GM19193 (cell line): Measurements from ENCODE around the gene ATG9A.

Experiments used
- POLR2A ChIP-seq: IDR thresholded peaks from 4 replicates; pipeline ENCODE4 v1.6.1; 2011; ENCODE audit not compliant: insufficient read depth, insufficient read length; ENCODE audit errors: extremely low read depth

ATG9A gene

DNA sequence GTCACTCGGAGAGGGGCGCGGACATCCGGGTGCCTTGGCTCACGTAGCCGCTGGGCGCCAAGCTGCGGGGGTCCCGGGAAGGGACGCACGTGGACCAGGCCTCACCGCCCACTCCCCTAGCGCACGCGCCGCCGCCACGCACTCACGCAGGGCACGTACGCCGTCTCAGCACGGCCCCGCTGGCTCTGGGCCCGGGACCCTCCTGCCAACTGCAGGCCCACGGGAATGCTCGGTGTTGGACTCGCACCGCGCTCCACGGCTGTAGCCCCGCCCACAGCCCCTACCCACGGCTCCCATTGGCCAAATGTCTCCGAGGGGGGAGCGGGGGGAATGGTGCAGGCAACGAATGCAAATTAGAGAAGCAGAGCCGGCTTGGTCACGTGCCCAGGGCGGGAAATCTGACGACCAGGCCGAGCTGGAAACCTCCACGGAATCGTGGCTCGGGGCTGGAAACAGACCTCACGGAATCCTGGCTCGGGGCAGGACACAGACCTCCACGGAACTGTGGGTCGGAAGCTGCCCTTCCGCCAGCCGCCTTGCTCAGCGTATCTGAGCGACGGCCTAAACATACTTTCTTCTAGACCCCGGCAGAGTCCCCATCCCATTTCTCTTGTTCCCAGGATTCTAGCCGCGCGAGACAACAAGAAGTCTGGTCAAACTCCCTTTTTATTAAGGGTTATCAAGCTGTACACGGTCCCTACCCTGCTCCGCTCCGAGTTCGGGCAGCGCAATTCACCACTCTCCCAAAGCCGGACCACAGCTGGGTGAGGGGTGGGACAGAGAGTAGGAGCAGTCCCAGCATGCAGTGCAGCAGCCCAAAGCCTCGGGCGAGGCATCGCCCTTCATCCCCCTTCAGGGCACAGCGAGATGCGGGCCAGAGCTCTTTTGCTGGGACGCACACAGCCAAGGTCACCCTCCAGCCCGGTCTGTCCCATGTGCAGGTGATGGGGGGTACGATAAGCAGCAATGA is 10.4 kb downstream of the ATG9A start, which contains the start of gene ABCB6:
ABCB6 (minus strand) TSS at position 227 of the 970 bp plus-strand sequence. CDS start 285 bp downstream, outside the sequence.
- TF ChIP-seq POLR2A: peak; percentile 87

DNA sequence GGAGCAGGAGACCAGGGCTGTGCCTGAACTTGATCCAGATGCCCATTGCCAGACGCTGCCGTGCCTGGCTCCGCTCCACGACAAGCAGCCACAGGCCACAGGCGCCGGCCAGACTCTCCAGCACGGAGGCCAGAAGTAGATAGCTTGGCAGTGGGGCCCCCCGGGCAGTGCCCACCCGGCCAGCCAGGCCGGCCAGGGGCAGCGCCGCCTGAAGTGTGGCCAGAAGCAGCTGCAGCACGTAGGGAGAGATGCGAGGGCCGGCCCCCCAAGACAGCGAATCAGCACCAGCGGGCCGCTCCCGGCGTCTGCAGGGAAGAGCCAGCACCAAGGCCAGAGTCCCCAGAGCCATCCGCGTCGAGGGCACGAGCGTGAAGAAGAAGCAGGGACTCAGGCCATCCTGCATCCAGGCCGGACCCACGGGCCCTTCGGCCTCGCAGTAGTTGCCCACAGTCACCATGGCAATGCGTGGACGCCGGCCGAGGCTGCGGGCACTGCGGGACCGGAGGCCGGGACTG is 11.2 kb downstream of the ATG9A start:
- TF ChIP-seq POLR2A: no peak

DNA sequence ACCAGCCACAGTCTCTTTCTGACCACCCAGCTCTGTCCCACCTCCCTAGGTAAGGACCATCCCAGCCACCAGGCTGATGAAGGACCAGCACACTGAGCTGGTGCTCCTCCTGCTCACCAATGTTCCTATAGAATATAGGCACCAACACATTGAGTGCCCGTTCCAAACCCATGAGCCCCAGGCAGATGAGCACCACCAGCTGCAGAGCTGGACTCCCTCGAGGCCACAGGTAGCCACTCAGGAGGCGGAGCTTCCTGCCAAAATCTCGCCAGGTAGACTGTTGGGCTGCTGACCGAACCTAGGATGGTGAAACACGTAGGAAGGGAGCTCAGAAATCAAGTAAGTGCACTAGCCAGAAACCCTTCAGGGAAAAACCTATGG is 12.9 kb downstream of the ATG9A start:
- no peak for TF ChIP-seq POLR2A

DNA sequence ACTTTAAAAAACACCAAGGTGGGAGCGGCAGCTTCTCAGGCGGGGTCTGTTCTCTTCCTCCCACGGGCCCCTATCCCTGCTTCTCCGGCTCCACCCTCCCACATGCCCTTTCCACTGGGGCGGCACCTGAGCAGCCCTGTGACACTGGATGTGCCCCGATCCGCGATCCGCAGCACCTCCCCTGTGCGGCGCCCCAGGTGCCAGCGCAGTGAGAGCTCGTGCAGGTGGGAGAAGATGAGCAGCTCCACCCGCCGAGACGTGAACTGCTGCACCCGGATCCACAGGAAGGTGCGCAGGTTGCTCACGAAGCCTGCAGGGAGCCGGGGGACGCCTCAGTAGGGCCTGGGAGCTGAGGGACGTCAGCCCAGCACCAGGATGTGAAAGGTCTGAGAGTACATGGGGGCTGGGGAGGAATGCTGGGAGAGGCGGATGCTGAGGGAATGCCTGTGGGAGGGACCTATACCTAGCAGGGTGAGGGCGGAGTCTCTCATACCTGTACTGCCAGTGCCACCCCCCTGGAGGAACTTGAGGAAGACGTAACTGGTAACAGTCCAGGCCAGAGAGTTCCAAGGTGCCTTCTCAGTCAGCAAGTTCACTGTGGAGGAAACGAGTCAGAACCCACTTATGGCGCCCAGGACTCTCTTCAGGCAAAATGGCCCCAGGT is 13.4 kb downstream of the ATG9A start:
- no peak for TF ChIP-seq POLR2A

DNA sequence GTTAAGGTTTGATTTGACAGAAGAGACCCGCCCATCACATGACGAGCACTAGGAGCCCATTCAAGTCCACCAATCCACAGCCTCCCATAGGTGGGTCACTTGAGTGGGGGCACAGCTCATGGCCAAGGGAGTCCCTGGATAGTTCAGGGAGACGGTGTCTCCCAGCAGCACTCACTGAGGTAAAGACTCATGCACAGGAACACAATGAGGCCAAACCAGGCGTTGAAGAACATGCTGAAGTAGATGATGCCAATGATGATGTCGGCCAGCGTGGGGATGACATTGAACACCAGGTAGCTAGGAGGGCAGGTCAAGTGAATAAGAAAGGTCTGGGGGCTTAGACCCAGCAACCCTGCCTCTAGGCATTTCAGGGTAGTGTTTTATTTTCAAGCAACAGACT is 14.7 kb downstream of the ATG9A start:
- no peak for TF ChIP-seq POLR2A

DNA sequence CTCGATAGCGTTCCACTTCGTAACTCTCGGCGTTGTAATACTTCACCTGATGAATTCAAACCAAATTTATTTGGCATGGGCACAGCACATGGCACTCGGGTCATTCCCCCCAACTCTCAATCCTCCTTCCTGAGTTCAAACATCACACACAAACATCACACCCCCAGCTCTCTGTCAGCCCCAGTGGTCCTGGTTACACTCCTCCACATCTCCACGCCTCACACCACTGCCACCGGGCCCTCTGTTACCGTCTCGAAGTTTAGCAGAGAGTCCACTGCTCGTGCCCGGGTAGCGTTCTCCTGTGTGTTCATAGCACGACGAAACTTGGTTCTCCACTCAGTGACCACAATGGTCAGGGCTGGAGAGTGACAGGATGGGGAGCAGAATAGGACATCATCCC is 15.3 kb downstream of the ATG9A start:
- no peak for TF ChIP-seq POLR2A

DNA sequence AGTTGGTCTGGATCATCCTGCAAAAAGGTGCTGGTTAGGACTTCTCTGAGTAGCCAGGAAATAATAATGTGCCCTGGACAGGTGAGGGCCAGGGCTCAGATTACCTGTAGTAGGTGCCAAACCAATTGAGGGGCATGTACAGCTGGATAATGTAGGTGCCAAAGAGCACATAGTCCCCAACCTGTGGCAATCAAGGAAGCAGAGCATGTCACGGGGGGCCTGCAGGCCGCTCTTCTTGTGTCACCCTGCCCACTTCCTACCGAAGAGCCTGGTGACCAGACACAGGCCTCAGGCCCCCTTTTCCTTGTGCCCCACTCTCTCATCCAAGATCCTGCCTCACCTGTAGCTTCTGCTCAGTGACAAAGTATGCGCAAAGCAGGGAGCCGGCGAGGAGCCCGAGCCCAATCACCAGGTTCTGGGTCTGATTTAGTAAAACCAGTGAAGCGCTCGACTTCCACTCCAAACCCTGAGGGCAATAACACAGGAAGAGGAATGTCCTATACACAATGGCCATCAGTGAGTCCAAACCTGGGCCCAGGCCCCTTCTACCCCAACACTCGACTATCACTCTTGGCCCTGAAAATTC is 15.9 kb downstream of the ATG9A start:
- no peak for TF ChIP-seq POLR2A

DNA sequence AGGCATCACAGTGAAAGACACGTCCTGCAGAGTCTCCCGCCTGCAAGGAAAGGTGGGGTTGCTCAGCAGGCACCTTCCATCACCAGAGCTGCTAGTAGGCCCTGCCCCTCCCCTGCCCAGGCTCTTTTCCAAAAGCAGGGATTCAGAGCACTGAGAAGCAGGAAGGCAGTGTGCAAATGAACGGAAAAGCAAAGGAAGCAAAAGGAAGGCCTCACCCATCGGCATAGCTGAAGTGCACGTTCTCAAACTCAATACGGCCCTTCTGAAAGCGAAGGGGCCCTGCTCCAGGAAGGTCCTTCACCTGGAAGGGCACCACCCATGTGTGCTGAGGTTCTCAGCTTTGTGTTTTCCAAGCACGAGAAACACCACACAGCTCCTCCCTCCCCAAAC is 16.4 kb downstream of the ATG9A start:
- no peak for TF ChIP-seq POLR2A

DNA sequence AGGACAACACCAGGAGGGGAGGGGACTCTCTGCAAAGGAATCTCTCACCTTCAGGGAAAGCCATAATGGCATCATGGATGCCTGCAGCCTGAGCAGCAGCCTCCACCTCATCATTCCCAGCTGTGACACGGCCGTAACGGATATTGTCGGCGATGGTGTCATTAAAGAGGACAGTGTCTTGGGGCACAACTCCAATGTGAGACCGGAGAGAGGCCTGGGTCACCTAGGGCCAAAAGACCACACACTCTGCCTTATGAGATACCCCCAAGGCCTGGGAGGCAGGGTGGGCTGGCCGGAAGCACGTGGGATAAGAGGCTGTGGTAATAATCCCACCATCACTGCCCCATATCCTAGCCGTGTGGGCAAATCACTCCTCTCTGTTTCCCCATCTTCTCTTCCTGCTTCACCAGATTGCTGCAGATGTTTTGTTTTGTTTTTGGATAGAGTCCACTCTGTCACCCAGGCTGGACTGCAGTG is 18.5 kb downstream of the ATG9A start:
- TF ChIP-seq POLR2A: no peak

DNA sequence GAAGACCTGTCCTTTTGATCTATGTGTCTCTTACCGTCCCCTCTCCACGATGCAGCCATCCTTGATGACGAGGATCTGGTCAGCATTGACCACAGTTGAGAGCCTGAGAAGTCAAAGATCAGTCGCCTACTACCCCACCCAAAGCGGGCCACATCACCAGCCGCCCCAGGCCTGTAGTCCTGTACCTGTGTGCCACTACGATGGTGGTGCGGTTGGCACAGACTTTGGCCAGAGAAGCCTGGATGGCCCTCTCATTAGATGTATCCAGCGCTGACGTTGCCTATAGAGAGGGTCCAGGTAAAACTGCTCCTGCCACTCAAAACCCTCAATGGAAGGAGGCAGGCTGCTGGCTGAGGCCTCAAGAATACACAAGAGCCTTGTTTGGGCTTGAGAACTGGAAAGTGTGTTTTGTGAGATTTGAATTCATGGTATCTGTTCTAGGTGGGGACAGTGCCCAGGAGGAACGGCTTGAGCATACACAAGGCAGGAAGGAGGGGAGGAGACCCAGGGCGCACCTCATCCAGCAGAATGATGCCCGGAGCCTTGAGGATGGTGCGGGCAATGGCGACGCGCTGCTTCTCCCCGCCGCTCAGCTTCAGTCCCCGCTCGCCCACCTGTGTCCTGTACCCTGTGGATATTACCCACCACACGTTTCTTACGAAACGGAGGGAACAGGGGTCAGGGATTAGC is 19.1 kb downstream of the ATG9A start:
- TF ChIP-seq POLR2A: no peak

DNA sequence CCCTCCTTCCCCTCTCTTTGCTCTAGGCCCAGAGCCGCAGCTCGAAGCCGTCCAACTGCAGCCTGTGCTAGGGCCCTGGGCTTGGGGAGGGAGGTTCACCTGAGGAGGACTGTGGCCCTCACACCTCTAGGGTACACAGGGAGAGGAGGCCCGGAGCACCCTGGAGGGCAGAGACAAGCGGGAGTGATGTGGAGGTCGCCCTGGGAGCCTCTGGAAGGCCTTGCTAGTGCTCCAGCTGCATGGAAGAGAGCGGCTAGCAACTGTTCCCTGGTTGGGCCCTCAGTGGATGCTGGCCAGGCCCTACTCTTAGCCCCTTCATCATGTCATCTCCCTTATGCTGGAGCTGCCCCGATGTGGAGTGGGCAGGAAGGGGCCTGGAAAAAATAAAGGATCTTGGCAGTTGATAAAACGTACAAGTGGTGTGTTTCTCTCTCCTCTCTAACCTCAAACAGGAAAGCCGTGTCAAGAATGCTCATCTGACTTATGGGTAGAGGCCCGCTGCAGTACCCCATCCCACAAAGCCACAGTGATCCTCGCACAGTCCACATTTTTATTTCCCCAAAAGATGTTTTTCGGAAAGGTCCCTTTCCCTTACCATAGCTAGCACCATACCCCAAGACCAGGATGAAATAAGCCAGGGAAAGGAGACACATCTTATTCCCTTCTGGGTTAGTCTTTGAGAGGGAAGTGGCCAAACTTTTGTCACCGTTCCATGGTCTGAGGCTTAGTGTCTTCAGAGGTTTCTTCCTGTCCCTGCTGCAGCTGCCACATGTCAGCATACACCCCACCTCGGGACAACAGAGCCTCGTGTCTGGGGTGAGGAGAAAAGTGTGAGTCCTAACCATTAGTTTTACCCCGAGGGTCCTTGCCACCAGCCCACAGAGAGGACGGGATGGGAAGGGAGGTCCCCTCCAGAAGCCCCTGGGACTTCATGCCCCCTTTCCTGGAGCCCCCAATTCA is 19.9 kb downstream of the ATG9A start:
- no peak for TF ChIP-seq POLR2A

DNA sequence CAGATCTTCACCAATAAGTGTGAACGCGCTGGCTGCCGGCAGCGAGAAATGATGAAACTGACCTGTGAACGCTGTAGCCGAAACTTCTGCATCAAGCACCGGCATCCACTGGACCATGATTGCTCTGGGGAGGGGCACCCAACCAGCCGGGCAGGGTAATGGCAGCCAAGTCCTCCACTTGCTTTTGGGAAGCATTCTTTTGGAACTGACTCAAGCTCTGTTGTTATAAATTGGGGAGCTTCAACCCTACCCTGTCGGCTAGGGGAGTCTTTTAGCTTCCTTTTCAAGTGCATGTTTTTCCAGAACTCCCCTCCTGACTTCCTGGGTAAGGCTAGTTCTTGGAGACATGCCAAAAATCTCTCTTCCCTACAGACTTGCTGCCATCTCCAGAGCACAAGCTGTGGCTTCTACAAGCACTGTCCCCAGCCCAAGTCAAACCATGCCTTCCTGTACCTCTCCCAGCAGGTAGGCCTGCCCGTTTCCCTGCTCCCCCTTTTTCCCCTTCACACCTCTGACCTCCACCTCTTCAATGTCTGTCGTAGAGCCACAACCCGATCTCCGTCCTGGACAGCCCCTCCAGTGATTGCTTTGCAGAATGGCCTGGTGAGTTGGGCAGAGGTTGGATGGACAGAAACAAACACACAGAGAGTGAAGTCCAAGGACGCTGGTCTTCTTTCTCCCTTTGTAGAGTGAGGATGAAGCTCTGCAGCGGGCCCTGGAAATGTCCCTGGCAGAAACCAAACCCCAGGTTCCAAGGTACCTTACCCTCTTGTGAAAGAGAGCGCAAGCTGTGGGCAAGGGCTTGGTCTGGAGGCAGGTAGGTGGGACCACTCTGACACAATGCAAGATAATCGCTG is 21.3 kb downstream of the ATG9A start:
- TF ChIP-seq POLR2A: no peak
